Choroid plexus epithelial cell (primary cell): ENCODE measurements around the gene MTCP1.
A peak's percentile ranks its signal among the peaks of the same experiment; 100 is the strongest.

ENCODE experiments used
- DNase-seq: peaks from one replicate; pipeline ENCODE4 v3.0.0-alpha.2; 2010; ENCODE audit warnings: low read depth
- H3K4me3 ChIP-seq: 2 replicates; pipeline ENCODE4 v1.5.1; 2011; ENCODE audit warnings: low read depth, mild to moderate bottlenecking, control low read depth, low read length, moderate library complexity
- CTCF ChIP-seq: conservative IDR thresholded peaks from 2 replicates; pipeline ENCODE4 v1.5.1; 2011; ENCODE audit warnings: low read depth, mild to moderate bottlenecking, control low read depth, inconsistent platforms, low read length, moderate library complexity

Gene MTCP1

GRCh38 chrX:155046129-155046810 lies 24.7 kb downstream of the MTCP1 start:
- TF ChIP-seq CTCF = no peak
- H3K4me3 ChIP-seq = no peak overlapping the region
- no peak for DNase-seq

- TF ChIP-seq CTCF = no peak
- no peak overlapping the region for H3K4me3 ChIP-seq
- no peak for DNase-seq
Measured at GRCh38 chrX:155035688-155036087, 35.2 kb downstream of the MTCP1 start.

- H3K4me3 ChIP-seq = no peak overlapping the region
- TF ChIP-seq CTCF = no peak
- DNase-seq = peak; percentile 17
Measured at GRCh38 chrX:155031657-155032056, 39.3 kb downstream of the MTCP1 start.

- peak; percentile 65 for DNase-seq
- H3K4me3 ChIP-seq = no peak overlapping the region
- no peak for TF ChIP-seq CTCF
Measured at GRCh38 chrX:155028877-155029291, 42.1 kb downstream of the MTCP1 start.

- no peak for DNase-seq
- no peak overlapping the region for H3K4me3 ChIP-seq
Measured at GRCh38 chrX:155028129-155028528, 42.8 kb downstream of the MTCP1 start.

GRCh38 chrX:155027509-155028066 lies 43.3 kb downstream of the MTCP1 start:
- H3K4me3 ChIP-seq = peak overlapping the region; percentile 69
- DNase-seq = peak; percentile 89
- TF ChIP-seq CTCF = no peak

More at GRCh38 chrX:155028129-155028528, 42.8 kb downstream of the MTCP1 start:
- TF ChIP-seq CTCF = no peak
